Measurements from ENCODE around the gene PPP2R3A. TPM values are rescaled to one million over a fixed set of nuclear protein-coding genes. Genes with fewer than 3 reads are reported as not detected.
"Not testable (repeated sequence)": the region's sequence is repeated elsewhere in the genome, so short reads cannot be mapped to it uniquely, and the experiment has no call there.

Gene PPP2R3A
- polyA plus RNA-seq, 1 experiment, result 7.4 TPM

GRCh38 chr3:135929670-135930069 is 35.9 kb upstream of the PPP2R3A start:
- peak; percentile 57 for DNase-seq (ENCODE audit: low read depth)
- no peaks in the 10 kb centered on the region for H3K27me3 ChIP-seq (ENCODE audit: control insufficient read depth, insufficient read depth, low read length)
- no peak overlapping the region for H3K4me3 ChIP-seq (ENCODE audit: low read depth, low read length)
- POLR2A ChIA-PET, result no interaction called here
- no peaks in the 10 kb centered on the region for H3K36me3 ChIP-seq (ENCODE audit: control insufficient read depth, insufficient read depth, low read length)
- CTCF ChIA-PET, result interaction anchor here (1.0 kb wide), 1 partner anchor 38 kb away, joined by 4 read pairs; no protein-coding TSS in a partner anchor
- TF ChIP-seq CTCF (IDR thresholded peaks at IDR 0.05; ENCODE audit: insufficient read depth, low read depth, low read length), result peak; percentile 31

- no peaks in the 10 kb centered on the region for H3K27me3 ChIP-seq (ENCODE audit: control insufficient read depth, insufficient read depth, low read length)
- ChIA-PET POLR2A (no interaction called here), CTCF (no interaction called here)
- DNase-seq (ENCODE audit: low read depth), result no peak
- TF ChIP-seq CTCF (IDR thresholded peaks at IDR 0.05; ENCODE audit: insufficient read depth, low read depth, low read length), result no peak
- H3K4me3 ChIP-seq (ENCODE audit: low read depth, low read length), result no peak overlapping the region
- H3K36me3 ChIP-seq (ENCODE audit: control insufficient read depth, insufficient read depth, low read length), result no peaks in the 10 kb centered on the region
These were observed 35.3 kb upstream of the PPP2R3A start for GRCh38 chr3:135930255-135930654.

GRCh38 chr3:135935171-135935570 is 30.4 kb upstream of the PPP2R3A start:
- DNase-seq (ENCODE audit: low read depth); H3K4me3 ChIP-seq (ENCODE audit: low read depth, low read length); CTCF ChIA-PET; H3K27me3 ChIP-seq (ENCODE audit: control insufficient read depth, insufficient read depth, low read length); POLR2A ChIA-PET; H3K36me3 ChIP-seq (ENCODE audit: control insufficient read depth, insufficient read depth, low read length): not testable (repeated sequence)

- POLR2A ChIA-PET; H3K36me3 ChIP-seq (ENCODE audit: control insufficient read depth, insufficient read depth, low read length); DNase-seq (ENCODE audit: low read depth); H3K27me3 ChIP-seq (ENCODE audit: control insufficient read depth, insufficient read depth, low read length); H3K4me3 ChIP-seq (ENCODE audit: low read depth, low read length): not testable (repeated sequence)
- CTCF ChIA-PET, result interaction anchor here (0.8 kb wide), 1 partner anchor 43 kb away, joined by 3 read pairs; no protein-coding TSS in a partner anchor
These were observed 27.8 kb upstream of the PPP2R3A start for GRCh38 chr3:135937766-135938165.

- ChIA-PET CTCF (interaction anchor here (0.5 to 1.8 kb wide), 4 partner anchors 27 to 531 kb away, joined by 3 to 7 read pairs (median 3); no protein-coding TSS in a partner anchor), POLR2A (no interaction called here)
- Histone ChIP-seq H3K4me3 (ENCODE audit: low read depth, low read length) (no peak overlapping the region), H3K36me3 (ENCODE audit: control insufficient read depth, insufficient read depth, low read length) (no peaks in the 10 kb centered on the region), H3K27me3 (ENCODE audit: control insufficient read depth, insufficient read depth, low read length) (no peaks in the 10 kb centered on the region)
- TF ChIP-seq CTCF (IDR thresholded peaks at IDR 0.05; ENCODE audit: insufficient read depth, low read depth, low read length), result no peak
- DNase-seq (ENCODE audit: low read depth), result no peak
These were observed 20.7 kb upstream of the PPP2R3A start for GRCh38 chr3:135944831-135945230.

GRCh38 chr3:135950941-135951340 is 14.6 kb upstream of the PPP2R3A start:
- TF ChIP-seq CTCF (IDR thresholded peaks at IDR 0.05; ENCODE audit: insufficient read depth, low read depth, low read length), result no peak
- ChIA-PET POLR2A (no interaction called here), CTCF (interaction anchor here (1.1 kb wide), 1 partner anchor 20 kb away, joined by 3 read pairs; no protein-coding TSS in a partner anchor)
- no peak overlapping the region for H3K4me3 ChIP-seq (ENCODE audit: low read depth, low read length)
- no peaks in the 10 kb centered on the region for H3K27me3 ChIP-seq (ENCODE audit: control insufficient read depth, insufficient read depth, low read length)
- H3K36me3 ChIP-seq (ENCODE audit: control insufficient read depth, insufficient read depth, low read length), result no peaks in the 10 kb centered on the region
- no peak for DNase-seq (ENCODE audit: low read depth)

Data from BJ (cell line).